Endothelial cell of umbilical vein (primary cell): ENCODE results near the gene RPL31. TPM values are rescaled to one million over a fixed set of nuclear protein-coding genes. Genes with fewer than 3 reads are reported as not detected.

Experiments used
- BruUV-seq: library from RNA; stranded (reverse); fragments of 400-500 nt; replicated peaks from 2 replicates; lab custom pipeline; 2021; lab: Mats Ljungman, UMichigan
- CTCF ChIA-PET: fragments of 300-600, 350-600 bp; sonication (Branson Sonifier 250); formaldehyde crosslinking; loops from one replicate; lab custom pipeline; 2021; ENCODE audit warnings: antibody characterized with exemption, inconsistent platforms; lab: Charles Lee
- POLR2A ChIA-PET: fragments of 300-600, 350-600 bp; sonication (Branson Sonifier 250); formaldehyde crosslinking; loops from one replicate; lab custom pipeline; 2021; ENCODE audit warnings: antibody characterized with exemption, inconsistent platforms; lab: Charles Lee
- DNase-seq: peaks from one replicate; pipeline ENCODE4 v3.0.0-alpha.2; 2011; ENCODE audit warnings: low read depth, low spot score
- FAIRE-seq: peaks from 2 replicates; lab custom pipeline; 2011; peaks lifted over from hg19 to GRCh38; lab: Jason Lieb, UNC
- H2AFZ ChIP-seq: 2 replicates; pipeline ENCODE4 v1.6.0; 2012; ENCODE audit warnings: low read depth, low read length, control low read depth, inconsistent platforms
- H3K27ac ChIP-seq: 2 replicates; pipeline ENCODE4 v1.5.1; 2011; ENCODE audit warnings: low read depth, mild to moderate bottlenecking, control low read depth, low read length, moderate library complexity; ENCODE audit not compliant: insufficient read depth
- H3K27me3 ChIP-seq, 2 experiments: 2 replicates each; pipeline versions ENCODE4 v1.6.0 to v1.6.1; 2011; ENCODE audit warnings: low read length in 2 of 2, mixed read lengths in 1 of 2; ENCODE audit not compliant: control insufficient read depth in 2 of 2, insufficient read depth in 2 of 2
- H3K36me3 ChIP-seq, 2 experiments: 2 replicates in 1 of 2; 3 replicates in 1 of 2; pipeline ENCODE4 v1.5.1; 2011; ENCODE audit warnings: low read length in 2 of 2, mild to moderate bottlenecking in 1 of 2, moderate library complexity in 1 of 2; ENCODE audit not compliant: control insufficient read depth in 2 of 2, insufficient read depth in 2 of 2; ENCODE audit errors: extremely low read depth in 1 of 2
- H3K4me1 ChIP-seq: 3 replicates; pipeline ENCODE4 v1.5.1; 2011; ENCODE audit warnings: mild to moderate bottlenecking, low read length; ENCODE audit not compliant: control insufficient read depth, insufficient read depth; ENCODE audit errors: extremely low read depth
- H3K4me2 ChIP-seq: 2 replicates; pipeline ENCODE4 v1.6.1; 2011; ENCODE audit warnings: low read length, control low read depth, mixed read lengths; ENCODE audit not compliant: insufficient read depth
- H3K4me3 ChIP-seq, 3 experiments: fragments of 200-600 bp in 1 of 3; sonication (generic), shearing (Covaris generic) in 1 of 3; replicated peaks in 1 of 3; 2 replicates each; pipeline ENCODE4 v1.5.1; 2011 to 2016; ENCODE audit warnings: control low read depth in 3 of 3, low read length in 3 of 3, mild to moderate bottlenecking in 2 of 3, inconsistent platforms in 1 of 3, low read depth in 1 of 3, moderate library complexity in 1 of 3; ENCODE audit not compliant: insufficient read depth in 1 of 3
- H3K79me2 ChIP-seq: 2 replicates; pipeline ENCODE4 v1.6.0; 2012; ENCODE audit warnings: low read length, inconsistent platforms; ENCODE audit not compliant: control insufficient read depth, insufficient read depth
- H3K9ac ChIP-seq: replicated peaks from 2 replicates; pipeline ENCODE3; 2011; ENCODE audit warnings: low read length, control low read depth; ENCODE audit not compliant: insufficient read depth; ENCODE audit errors: extremely low read depth
- H3K9me1 ChIP-seq: replicated peaks from 3 replicates; pipeline ENCODE4 v1.6.0; 2011; ENCODE audit warnings: mild to moderate bottlenecking, low read length; ENCODE audit not compliant: control insufficient read depth, insufficient read depth; ENCODE audit errors: extremely low read depth
- H3K9me3 ChIP-seq: replicated peaks from 2 replicates; pipeline ENCODE4 v1.5.1; 2012; ENCODE audit warnings: low read length, inconsistent platforms; ENCODE audit not compliant: control insufficient read depth, insufficient read depth
- H4K20me1 ChIP-seq: replicated peaks from 2 replicates; pipeline ENCODE3; 2011; ENCODE audit warnings: mild to moderate bottlenecking, low read length; ENCODE audit not compliant: control insufficient read depth, insufficient read depth; ENCODE audit errors: extremely low read depth
- CTCF ChIP-seq, 2 donors: IDR thresholded peaks; 1 replicate in 1 of 2; 2 replicates in 1 of 2; pipeline ENCODE4 v1.5.1; 2011; ENCODE audit warnings: low read length in 2 of 2, mild to moderate bottlenecking in 2 of 2, moderate library complexity in 2 of 2, control low read depth in 1 of 2, inconsistent platforms in 1 of 2, low read depth in 1 of 2; ENCODE audit not compliant: insufficient read depth in 1 of 2; ENCODE audit errors: extremely low read depth in 1 of 2
- FOS ChIP-seq: IDR thresholded peaks from 2 replicates; pipeline ENCODE4 v1.6.1; 2011; ENCODE audit warnings: mild to moderate bottlenecking, low read length, moderate library complexity, borderline replicate concordance; ENCODE audit not compliant: insufficient read depth
- GATA2 ChIP-seq: IDR thresholded peaks from 2 replicates; pipeline ENCODE4 v1.7.0; 2011; ENCODE audit warnings: low read depth, mild to moderate bottlenecking, moderate library complexity, mixed read lengths, low read length; ENCODE audit not compliant: insufficient read length, insufficient read depth
- MAX ChIP-seq: IDR thresholded peaks from 2 replicates; pipeline ENCODE4 v1.6.1; 2011; ENCODE audit not compliant: insufficient read depth, insufficient read length
- MYC ChIP-seq: IDR thresholded peaks from one replicate; pipeline ENCODE4 v1.6.1; 2011; ENCODE audit warnings: mild to moderate bottlenecking, low read depth, low read length
- POLR2A ChIP-seq: IDR thresholded peaks from 2 replicates; pipeline ENCODE4 v1.6.1; 2012; ENCODE audit warnings: low read depth, mild to moderate bottlenecking, control low read depth, low read length
- dilution Hi-C: fragments of 300-500 bp; cut with MboI; formaldehyde crosslinking; loops from one replicate; pipeline ENCODE4 v1.15.0; 2019; ENCODE audit warnings: low sequenced_read_pairs; ENCODE audit not compliant: extremely low pct_ligation_motif_present
- intact Hi-C: fragments of 100-400 bp; cut with micrococcal nuclease; formaldehyde crosslinking; loops from one replicate; pipeline ENCODE4 v1.10.0; 2022
- polyA plus RNA-seq, 4 experiments: library from polyadenylated mRNA; depleted of rRNA in 3 of 4; stranded (reverse) in 3 of 4; unstranded in 1 of 4; fragments of >200 nt; gene quantifications; 2 replicates each; pipeline versions ENCODE4 v1.2.1 to v1.2.3, GENCODE V29; 2011 to 2012; ENCODE audit warnings: missing spikeins in 1 of 4
- total RNA-seq: library from RNA; stranded (reverse); gene quantifications from 2 replicates; pipeline ENCODE4 v1.2.3, GENCODE V29; 2021

RPL31 gene
- total and polyA plus RNA-seq, 2 donors (not counting 3 experiments of a cell fraction or from before 2014, with no cell fraction given): 1,137 to 1,355 TPM

- peaks cover 49% of the 10 kb centered on the region for H3K79me2 ChIP-seq
- no TSS peak for BruUV-seq
These were observed 2.7 kb downstream of the RPL31 start for GRCh38 chr2:101004620-101005325.

More at GRCh38 chr2:101004620-101005325, 2.7 kb downstream of the RPL31 start:
- dilution Hi-C loops (no loop called here), intact Hi-C loops (no loop called here)
- peaks cover 24% of the 10 kb centered on the region for H3K4me1 ChIP-seq
- ChIA-PET POLR2A (no interaction called here), CTCF (interaction anchor here (1.2 to 3.9 kb wide), 4 partner anchors 148 to 398 kb away, joined by 3 to 16 read pairs (median 7); no protein-coding TSS in a partner anchor)
- no peak overlapping the region for H2AFZ ChIP-seq
- no peak overlapping the region for H3K27ac ChIP-seq
- no peaks in the 10 kb centered on the region for H3K27me3 ChIP-seq
- H4K20me1 ChIP-seq: peaks cover 2% of the 10 kb centered on the region
- peak overlapping the region; percentile 22 for H3K9ac ChIP-seq
- TF ChIP-seq MAX: no peak
- TF ChIP-seq CTCF (IDR thresholded peaks at IDR 0.05; ENCODE audit: extremely low read depth in 1 of 2, insufficient read depth in 1 of 2, low read depth in 1 of 2, low read length in 2 of 2): no peak
- no peak for TF ChIP-seq FOS
- TF ChIP-seq GATA2: no peak
- no peak for TF ChIP-seq MYC
- TF ChIP-seq POLR2A: peak; percentile 55
- peaks cover 36 to 45% of the 10 kb centered on the region in 2 experiments for H3K36me3 ChIP-seq
- FAIRE-seq: no peak
- no peaks in the 10 kb centered on the region for H3K9me1 ChIP-seq
- peak overlapping the region; percentile 89 for H3K4me2 ChIP-seq
- no peak for DNase-seq
- no peaks in the 10 kb centered on the region for H3K9me3 ChIP-seq
- peak overlapping the region in 1 of 3 experiments; percentile 94 for H3K4me3 ChIP-seq
